ENCODE data around the gene BTBD9. TPM values are rescaled to one million over a fixed set of nuclear protein-coding genes. Genes with fewer than 3 reads are reported as not detected.

Gene BTBD9
- total and polyA plus RNA-seq, 2 of the 13 experiments (the other 11 are each of a cell fraction or from before 2014, with no cell fraction given) = 1.2 to 3.0 TPM

DNA sequence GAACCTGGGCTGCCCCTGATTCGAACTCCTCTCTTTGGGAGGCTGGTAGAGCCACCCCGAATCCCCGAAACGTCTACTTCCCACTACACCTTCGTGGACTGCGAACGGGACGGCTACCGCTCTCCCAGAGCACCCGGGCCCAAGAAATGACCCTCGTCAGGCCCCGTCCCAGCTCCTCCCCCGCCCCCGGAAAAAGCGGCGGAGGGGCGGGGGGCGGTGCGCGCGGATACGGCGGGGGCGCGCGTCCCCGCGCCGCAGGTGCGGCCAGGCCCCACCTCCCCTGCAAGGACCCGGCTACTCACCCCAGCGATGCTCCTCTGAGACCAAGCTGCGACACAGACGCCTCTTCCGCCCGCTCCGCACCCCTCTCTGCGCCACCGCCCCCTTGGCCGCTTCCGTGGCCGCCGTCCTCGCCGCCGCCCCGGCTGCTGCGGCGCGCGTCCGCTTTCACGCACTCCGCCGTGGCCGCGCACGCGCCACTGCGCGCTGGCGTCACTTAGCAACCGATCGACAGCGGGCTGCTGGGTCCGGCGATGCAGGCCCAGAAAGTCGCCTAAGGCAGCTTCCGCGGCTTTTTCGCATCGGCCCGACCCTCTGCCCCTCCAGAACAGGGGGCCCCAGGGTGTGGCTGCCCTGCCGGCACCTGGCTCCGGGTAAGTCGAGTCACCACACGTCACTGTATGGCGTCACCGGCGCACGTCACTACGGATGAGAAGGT lies at the start of gene BTBD9 (continued):
- TF ChIP-seq SIX4 (CRISPR knock-in tag; IDR thresholded peaks at IDR 0.05) (0 out of 2 replicates have a peak, but pooled peaks have one; percentile 4), CEBPG (CRISPR knock-in tag; IDR thresholded peaks at IDR 0.05) (no peak), NRL (CRISPR knock-in tag; IDR thresholded peaks at IDR 0.05; ENCODE audit: borderline replicate concordance) (peak; percentile 63; the same call in 1 of the 2 replicates), PRPF4 (IDR thresholded peaks at IDR 0.05; ENCODE audit: low read depth, low read length, poor library complexity, severe bottlenecking) (no peak), RBFOX2 (IDR thresholded peaks at IDR 0.05; ENCODE audit: low read depth, low read length) (peak; percentile 81), MTA1 (CRISPR knock-in tag; IDR thresholded peaks at IDR 0.05; ENCODE audit: borderline replicate concordance) (peak; percentile 72; the same call in 1 of the 2 replicates), SMARCC2 (IDR thresholded peaks at IDR 0.05) (no peak), ZNF337 (CRISPR knock-in tag; IDR thresholded peaks at IDR 0.05; ENCODE audit: borderline replicate concordance, low read depth) (no peak), REL (CRISPR knock-in tag; conservative IDR thresholded peaks at IDR 0.05) (no peak), ZNF564 (CRISPR knock-in tag; IDR thresholded peaks at IDR 0.05) (0 out of 2 replicates have a peak, but pooled peaks have one; percentile 31), ZNF446 (CRISPR knock-in tag; IDR thresholded peaks at IDR 0.05) (peak; percentile 78; the same call in 1 of the 2 replicates), ESRRA (CRISPR knock-in tag; IDR thresholded peaks at IDR 0.05; ENCODE audit: low read depth) (0 out of 2 replicates have a peak, but pooled peaks have one; percentile 60), ZBTB21 (CRISPR knock-in tag; IDR thresholded peaks at IDR 0.05) (peak; percentile 97), ZNF670 (CRISPR knock-in tag; IDR thresholded peaks at IDR 0.05; ENCODE audit: borderline replicate concordance) (no peak)
- TF ChIP-seq, protein P1, sequence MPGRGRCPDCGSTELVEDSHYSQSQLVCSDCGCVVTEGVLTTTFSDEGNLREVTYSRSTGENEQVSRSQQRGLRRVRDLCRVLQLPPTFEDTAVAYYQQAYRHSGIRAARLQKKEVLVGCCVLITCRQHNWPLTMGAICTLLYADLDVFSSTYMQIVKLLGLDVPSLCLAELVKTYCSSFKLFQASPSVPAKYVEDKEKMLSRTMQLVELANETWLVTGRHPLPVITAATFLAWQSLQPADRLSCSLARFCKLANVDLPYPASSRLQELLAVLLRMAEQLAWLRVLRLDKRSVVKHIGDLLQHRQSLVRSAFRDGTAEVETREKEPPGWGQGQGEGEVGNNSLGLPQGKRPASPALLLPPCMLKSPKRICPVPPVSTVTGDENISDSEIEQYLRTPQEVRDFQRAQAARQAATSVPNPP (CRISPR knock-in tag; IDR thresholded peaks at IDR 0.05) = 0 out of 2 replicates have a peak, but pooled peaks have one; percentile 74
- TF ChIP-seq, protein P2, sequence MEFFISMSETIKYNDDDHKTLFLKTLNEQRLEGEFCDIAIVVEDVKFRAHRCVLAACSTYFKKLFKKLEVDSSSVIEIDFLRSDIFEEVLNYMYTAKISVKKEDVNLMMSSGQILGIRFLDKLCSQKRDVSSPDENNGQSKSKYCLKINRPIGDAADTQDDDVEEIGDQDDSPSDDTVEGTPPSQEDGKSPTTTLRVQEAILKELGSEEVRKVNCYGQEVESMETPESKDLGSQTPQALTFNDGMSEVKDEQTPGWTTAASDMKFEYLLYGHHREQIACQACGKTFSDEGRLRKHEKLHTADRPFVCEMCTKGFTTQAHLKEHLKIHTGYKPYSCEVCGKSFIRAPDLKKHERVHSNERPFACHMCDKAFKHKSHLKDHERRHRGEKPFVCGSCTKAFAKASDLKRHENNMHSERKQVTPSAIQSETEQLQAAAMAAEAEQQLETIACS (CRISPR knock-in tag; IDR thresholded peaks at IDR 0.05) = peak; percentile 99
- TF ChIP-seq, protein P3, sequence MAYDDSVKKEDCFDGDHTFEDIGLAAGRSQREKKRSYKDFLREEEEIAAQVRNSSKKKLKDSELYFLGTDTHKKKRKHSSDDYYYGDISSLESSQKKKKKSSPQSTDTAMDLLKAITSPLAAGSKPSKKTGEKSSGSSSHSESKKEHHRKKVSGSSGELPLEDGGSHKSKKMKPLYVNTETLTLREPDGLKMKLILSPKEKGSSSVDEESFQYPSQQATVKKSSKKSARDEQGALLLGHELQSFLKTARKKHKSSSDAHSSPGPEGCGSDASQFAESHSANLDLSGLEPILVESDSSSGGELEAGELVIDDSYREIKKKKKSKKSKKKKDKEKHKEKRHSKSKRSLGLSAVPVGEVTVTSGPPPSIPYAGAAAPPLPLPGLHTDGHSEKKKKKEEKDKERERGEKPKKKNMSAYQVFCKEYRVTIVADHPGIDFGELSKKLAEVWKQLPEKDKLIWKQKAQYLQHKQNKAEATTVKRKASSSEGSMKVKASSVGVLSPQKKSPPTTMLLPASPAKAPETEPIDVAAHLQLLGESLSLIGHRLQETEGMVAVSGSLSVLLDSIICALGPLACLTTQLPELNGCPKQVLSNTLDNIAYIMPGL (CRISPR knock-in tag; IDR thresholded peaks at IDR 0.05; ENCODE audit: borderline replicate concordance in 1 of 2, low read depth in 1 of 2) = peak; percentile 46 to 60
- TF ChIP-seq, protein P4, sequence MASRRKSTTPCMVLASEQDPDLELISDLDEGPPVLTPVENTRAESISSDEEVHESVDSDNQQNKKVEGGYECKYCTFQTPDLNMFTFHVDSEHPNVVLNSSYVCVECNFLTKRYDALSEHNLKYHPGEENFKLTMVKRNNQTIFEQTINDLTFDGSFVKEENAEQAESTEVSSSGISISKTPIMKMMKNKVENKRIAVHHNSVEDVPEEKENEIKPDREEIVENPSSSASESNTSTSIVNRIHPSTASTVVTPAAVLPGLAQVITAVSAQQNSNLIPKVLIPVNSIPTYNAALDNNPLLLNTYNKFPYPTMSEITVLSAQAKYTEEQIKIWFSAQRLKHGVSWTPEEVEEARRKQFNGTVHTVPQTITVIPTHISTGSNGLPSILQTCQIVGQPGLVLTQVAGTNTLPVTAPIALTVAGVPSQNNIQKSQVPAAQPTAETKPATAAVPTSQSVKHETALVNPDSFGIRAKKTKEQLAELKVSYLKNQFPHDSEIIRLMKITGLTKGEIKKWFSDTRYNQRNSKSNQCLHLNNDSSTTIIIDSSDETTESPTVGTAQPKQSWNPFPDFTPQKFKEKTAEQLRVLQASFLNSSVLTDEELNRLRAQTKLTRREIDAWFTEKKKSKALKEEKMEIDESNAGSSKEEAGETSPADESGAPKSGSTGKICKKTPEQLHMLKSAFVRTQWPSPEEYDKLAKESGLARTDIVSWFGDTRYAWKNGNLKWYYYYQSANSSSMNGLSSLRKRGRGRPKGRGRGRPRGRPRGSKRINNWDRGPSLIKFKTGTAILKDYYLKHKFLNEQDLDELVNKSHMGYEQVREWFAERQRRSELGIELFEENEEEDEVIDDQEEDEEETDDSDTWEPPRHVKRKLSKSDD (CRISPR knock-in tag; IDR thresholded peaks at IDR 0.05; ENCODE audit: low read depth) = peak; percentile 99
- TF ChIP-seq, protein P5, sequence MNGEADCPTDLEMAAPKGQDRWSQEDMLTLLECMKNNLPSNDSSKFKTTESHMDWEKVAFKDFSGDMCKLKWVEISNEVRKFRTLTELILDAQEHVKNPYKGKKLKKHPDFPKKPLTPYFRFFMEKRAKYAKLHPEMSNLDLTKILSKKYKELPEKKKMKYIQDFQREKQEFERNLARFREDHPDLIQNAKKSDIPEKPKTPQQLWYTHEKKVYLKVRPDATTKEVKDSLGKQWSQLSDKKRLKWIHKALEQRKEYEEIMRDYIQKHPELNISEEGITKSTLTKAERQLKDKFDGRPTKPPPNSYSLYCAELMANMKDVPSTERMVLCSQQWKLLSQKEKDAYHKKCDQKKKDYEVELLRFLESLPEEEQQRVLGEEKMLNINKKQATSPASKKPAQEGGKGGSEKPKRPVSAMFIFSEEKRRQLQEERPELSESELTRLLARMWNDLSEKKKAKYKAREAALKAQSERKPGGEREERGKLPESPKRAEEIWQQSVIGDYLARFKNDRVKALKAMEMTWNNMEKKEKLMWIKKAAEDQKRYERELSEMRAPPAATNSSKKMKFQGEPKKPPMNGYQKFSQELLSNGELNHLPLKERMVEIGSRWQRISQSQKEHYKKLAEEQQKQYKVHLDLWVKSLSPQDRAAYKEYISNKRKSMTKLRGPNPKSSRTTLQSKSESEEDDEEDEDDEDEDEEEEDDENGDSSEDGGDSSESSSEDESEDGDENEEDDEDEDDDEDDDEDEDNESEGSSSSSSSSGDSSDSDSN (CRISPR knock-in tag; IDR thresholded peaks at IDR 0.05) = peak; percentile 17; the same call in 1 of the 2 replicates
